ENCODE results near the gene MYO1D.

The MYO1D gene

DNA sequence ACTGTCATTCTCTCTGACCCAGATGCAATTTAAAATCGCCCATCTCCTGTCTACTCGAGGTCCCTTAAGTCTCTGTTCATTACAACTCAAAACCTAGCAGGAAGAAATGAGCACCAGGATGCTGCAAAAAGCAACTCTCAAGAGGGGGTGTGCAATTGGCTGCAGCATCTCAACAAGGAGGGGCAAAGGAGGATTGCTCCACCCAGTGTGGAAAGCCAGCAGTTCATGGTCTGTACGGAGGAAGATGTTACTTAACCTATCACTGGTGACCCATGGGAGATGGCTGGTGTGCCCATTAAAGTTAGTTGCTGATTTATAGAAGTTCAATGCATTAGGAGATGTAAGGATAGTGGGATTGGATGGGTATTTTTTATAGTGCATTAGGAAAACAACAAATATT lies 242.8 kb downstream of the MYO1D start (continued):
- TF ChIP-seq, protein P1, sequence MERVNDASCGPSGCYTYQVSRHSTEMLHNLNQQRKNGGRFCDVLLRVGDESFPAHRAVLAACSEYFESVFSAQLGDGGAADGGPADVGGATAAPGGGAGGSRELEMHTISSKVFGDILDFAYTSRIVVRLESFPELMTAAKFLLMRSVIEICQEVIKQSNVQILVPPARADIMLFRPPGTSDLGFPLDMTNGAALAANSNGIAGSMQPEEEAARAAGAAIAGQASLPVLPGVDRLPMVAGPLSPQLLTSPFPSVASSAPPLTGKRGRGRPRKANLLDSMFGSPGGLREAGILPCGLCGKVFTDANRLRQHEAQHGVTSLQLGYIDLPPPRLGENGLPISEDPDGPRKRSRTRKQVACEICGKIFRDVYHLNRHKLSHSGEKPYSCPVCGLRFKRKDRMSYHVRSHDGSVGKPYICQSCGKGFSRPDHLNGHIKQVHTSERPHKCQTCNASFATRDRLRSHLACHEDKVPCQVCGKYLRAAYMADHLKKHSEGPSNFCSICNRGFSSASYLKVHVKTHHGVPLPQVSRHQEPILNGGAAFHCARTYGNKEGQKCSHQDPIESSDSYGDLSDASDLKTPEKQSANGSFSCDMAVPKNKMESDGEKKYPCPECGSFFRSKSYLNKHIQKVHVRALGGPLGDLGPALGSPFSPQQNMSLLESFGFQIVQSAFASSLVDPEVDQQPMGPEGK (CRISPR knock-in tag; IDR thresholded peaks at IDR 0.05; ENCODE audit: borderline replicate concordance) = no peak
- TF ChIP-seq ZNF565 (CRISPR knock-in tag; conservative IDR thresholded peaks at IDR 0.05; ENCODE audit: low read depth) (no peak), OSR1 (CRISPR knock-in tag; IDR thresholded peaks at IDR 0.05) (no peak)

DNA sequence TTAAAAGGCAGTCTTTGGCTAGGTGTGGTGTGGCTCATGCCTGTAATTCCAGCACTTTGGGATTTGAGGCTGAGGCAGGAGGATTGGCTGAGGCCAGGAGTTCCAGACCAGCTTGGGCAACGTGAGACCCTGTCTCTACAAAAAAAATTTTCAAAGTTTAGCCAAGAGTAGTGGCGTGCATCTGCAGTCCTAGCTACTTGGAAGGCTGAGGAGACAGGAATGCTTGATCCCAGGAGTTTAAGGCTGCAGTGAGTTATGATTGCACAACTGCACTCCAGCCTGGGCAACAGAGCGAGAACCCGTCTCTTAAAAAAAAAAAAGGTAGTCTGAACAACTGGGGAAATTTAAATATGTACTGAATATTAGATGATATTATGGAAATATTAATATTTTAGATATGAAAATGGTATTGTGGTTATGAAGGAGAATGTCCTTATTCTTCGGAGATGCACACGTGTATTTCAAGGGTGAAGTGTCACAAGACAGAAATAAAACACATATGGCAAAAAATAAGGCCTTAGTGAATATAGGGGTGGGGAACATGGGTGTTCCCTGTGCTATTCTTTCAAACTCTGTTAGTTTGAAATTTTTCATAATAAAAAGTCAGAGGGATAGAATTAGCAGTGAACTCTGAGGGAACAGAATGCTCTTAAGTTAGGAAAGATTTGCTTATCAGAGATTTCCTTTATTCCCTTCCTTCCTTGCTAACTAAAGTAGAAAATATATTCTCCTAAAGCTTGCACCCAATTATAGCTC lies 245.4 kb downstream of the MYO1D start:
- TF ChIP-seq CSDC2 (CRISPR knock-in tag; IDR thresholded peaks at IDR 0.05) = no peak
- TF ChIP-seq TOX (CRISPR knock-in tag; IDR thresholded peaks at IDR 0.05; ENCODE audit: borderline replicate concordance) = no peak
- TF ChIP-seq ARNTL (CRISPR knock-in tag; IDR thresholded peaks at IDR 0.05; ENCODE audit: borderline replicate concordance, low read depth) = no peak
- TF ChIP-seq PPARA (CRISPR knock-in tag; IDR thresholded peaks at IDR 0.05; ENCODE audit: borderline replicate concordance) = no peak
- TF ChIP-seq TCF4 (CRISPR knock-in tag; IDR thresholded peaks at IDR 0.05; ENCODE audit: borderline replicate concordance) = no peak
- TF ChIP-seq ZFP3 (CRISPR knock-in tag; IDR thresholded peaks at IDR 0.05) = no peak
- no peak for TF ChIP-seq ZFP30 (CRISPR knock-in tag; IDR thresholded peaks at IDR 0.05)
- TF ChIP-seq ESRRG (CRISPR knock-in tag; IDR thresholded peaks at IDR 0.05) = no peak
- TF ChIP-seq, protein P2, sequence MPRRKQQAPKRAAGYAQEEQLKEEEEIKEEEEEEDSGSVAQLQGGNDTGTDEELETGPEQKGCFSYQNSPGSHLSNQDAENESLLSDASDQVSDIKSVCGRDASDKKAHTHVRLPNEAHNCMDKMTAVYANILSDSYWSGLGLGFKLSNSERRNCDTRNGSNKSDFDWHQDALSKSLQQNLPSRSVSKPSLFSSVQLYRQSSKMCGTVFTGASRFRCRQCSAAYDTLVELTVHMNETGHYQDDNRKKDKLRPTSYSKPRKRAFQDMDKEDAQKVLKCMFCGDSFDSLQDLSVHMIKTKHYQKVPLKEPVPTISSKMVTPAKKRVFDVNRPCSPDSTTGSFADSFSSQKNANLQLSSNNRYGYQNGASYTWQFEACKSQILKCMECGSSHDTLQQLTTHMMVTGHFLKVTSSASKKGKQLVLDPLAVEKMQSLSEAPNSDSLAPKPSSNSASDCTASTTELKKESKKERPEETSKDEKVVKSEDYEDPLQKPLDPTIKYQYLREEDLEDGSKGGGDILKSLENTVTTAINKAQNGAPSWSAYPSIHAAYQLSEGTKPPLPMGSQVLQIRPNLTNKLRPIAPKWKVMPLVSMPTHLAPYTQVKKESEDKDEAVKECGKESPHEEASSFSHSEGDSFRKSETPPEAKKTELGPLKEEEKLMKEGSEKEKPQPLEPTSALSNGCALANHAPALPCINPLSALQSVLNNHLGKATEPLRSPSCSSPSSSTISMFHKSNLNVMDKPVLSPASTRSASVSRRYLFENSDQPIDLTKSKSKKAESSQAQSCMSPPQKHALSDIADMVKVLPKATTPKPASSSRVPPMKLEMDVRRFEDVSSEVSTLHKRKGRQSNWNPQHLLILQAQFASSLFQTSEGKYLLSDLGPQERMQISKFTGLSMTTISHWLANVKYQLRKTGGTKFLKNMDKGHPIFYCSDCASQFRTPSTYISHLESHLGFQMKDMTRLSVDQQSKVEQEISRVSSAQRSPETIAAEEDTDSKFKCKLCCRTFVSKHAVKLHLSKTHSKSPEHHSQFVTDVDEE (CRISPR knock-in tag; IDR thresholded peaks at IDR 0.05) = no peak
- no peak for ATAC-seq

DNA sequence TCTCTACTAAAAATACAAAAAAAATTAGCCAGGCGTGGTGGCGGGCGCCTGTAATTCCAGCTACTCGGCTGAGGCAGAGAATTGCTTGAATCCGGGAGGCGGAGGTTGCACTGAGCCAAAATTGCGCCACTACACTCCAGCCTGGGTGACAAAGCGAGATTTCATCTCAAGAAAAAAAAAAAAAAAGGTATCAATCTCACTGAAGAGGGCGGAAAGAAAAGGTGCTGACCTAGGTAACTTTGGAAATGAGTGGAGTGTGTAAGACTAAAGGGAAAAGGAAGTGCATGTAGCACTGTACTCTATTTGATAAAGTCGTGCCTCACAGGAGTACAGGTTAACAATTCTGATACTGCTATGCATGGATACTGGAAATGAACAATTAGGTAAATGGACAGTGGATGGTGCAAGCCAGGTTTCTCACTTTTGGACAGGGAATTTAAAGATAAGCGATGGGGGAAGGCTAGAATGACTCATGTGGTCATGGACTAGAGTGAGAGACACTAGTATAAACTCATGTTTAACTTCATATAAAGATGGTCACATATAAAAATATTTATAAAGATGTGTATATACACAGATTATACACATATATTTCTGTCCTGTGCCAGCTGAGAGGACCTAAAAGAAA lies 247.2 kb downstream of the MYO1D start:
- ATAC-seq = no peak
- TF ChIP-seq RARB (CRISPR knock-in tag; IDR thresholded peaks at IDR 0.05) (no peak), ZNF565 (CRISPR knock-in tag; conservative IDR thresholded peaks at IDR 0.05; ENCODE audit: low read depth) (no peak), SNAI2 (CRISPR knock-in tag; IDR thresholded peaks at IDR 0.05) (no peak), OSR1 (CRISPR knock-in tag; IDR thresholded peaks at IDR 0.05) (no peak), ARNTL (CRISPR knock-in tag; IDR thresholded peaks at IDR 0.05; ENCODE audit: borderline replicate concordance, low read depth) (no peak), ISL1 (CRISPR knock-in tag; IDR thresholded peaks at IDR 0.05) (no peak), GLIS3 (CRISPR knock-in tag; IDR thresholded peaks at IDR 0.05) (no peak)
- TF ChIP-seq, protein P2 (CRISPR knock-in tag; IDR thresholded peaks at IDR 0.05) = no peak
- TF ChIP-seq, protein P3, sequence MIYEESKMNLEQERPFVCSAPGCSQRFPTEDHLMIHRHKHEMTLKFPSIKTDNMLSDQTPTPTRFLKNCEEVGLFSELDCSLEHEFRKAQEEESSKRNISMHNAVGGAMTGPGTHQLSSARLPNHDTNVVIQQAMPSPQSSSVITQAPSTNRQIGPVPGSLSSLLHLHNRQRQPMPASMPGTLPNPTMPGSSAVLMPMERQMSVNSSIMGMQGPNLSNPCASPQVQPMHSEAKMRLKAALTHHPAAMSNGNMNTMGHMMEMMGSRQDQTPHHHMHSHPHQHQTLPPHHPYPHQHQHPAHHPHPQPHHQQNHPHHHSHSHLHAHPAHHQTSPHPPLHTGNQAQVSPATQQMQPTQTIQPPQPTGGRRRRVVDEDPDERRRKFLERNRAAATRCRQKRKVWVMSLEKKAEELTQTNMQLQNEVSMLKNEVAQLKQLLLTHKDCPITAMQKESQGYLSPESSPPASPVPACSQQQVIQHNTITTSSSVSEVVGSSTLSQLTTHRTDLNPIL (CRISPR knock-in tag; IDR thresholded peaks at IDR 0.05; ENCODE audit: low read depth) = no peak
